Measurements from ENCODE around the gene NRDC.
"Not testable (repeated sequence)": the region's sequence is repeated elsewhere in the genome, so short reads cannot be mapped to it uniquely, and the experiment has no call there.

The NRDC gene

DNA sequence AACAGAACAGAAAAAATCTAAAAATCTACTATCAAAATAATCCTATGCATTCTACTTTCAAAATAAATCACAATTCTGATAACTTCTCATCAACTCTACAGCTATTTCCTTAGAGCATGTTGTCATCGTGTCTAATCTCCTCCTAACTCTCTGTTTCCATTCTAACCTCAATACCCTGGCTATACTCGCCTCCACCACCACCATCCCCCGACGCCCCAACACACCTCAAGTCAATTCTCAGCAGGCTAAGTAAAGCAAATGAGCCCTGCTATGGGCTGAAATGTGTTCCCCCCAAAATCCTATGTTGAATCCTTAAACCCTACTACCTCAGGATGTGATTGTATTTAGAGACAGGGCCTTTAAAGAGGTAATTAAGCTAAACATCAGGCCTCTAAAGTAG lies 34.6 kb downstream of the NRDC start:
- DNase-seq (ENCODE audit: low spot score) = no peak

DNA sequence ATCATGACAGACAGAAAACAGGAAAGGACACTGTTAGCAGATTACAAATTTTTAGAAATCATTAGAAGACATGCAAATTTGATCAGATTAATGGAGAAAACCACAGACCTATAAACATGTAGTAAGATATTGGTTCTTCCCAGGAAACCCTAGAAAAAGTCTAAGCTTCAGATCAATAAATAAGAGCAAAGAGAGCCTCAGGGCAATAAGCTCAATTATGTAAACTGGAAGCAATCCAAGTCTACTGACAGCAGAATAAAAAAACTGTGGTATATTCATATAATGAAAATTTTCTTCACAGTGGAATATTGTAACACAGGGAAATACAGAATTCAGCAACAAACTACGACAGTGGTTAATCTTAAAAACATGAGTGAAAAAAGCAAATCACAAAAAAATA lies 36.3 kb downstream of the NRDC start:
- DNase-seq (ENCODE audit: low spot score) = no peak

DNA sequence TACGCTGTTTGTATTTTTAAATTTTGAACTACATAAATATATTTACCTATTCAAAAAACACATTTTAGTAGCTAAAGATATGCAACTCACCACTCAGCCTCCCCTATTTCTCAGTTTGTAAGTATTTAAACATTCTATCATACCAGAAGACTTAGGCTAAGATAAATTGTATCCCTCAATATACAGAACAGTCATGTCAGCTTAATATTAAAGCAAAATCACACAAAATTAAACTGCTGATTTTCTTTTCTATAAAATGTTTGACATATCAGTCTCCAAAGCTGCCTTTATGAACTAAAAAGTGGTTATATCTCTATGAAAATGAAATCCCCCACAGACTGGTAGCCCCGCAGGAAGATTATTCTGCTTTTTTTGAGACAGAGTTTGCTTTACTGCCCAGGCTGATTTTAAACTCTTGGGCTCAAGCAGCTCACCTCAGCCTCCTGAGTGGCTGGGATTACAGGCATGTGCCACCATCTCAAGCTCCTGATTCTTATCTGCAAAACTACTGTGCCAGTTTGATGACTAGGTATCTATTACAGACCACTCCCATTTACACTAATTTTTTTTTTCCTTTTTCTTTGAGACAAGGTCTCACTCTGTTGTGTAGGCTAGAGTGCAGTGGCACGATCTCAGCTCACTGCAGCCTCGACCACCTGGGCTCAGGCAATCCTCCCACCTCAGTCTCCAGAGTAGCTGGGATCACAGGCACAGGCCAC lies 37.6 kb downstream of the NRDC start:
- no peak for DNase-seq (ENCODE audit: low spot score)

DNA sequence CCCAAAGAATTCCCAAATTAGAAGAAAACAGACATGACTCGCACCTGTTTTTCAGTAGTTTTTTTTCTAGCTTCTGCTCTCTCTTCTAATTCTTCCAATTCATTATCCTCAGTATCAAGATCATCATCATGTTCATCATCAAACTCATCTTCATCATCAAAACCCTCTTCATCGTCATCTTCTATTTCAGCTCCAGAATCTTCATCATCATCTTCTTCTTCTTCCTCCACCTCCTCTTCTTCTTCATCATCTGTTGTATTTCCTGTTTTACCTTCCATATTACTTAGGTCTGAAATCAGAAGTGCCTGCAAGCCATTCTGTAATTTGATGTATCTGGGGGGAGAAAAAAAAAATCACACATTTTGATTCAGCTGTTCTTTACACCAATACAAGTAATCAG lies 38.3 kb downstream of the NRDC start:
- no peak for DNase-seq (ENCODE audit: low spot score)

DNA sequence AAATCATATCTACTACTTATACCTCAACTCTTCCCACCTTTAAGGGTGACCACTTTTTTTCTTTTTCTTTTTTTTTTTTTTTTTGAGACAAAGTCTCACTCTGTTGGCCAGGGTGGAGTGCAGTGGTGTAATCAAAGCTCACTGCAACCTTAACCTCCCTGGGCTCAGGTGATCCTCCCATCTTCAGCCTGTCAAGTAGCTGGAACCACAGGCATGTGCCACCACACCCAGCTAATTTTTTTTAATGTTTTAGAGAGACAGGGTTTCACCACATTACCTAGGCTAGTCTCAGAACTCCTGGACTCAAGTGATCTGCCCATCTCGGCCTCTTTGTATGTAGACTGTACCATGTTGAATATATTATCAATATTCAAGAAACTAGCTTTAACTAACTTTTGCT lies 39.4 kb downstream of the NRDC start:
- DNase-seq (ENCODE audit: low spot score) = no peak

DNA sequence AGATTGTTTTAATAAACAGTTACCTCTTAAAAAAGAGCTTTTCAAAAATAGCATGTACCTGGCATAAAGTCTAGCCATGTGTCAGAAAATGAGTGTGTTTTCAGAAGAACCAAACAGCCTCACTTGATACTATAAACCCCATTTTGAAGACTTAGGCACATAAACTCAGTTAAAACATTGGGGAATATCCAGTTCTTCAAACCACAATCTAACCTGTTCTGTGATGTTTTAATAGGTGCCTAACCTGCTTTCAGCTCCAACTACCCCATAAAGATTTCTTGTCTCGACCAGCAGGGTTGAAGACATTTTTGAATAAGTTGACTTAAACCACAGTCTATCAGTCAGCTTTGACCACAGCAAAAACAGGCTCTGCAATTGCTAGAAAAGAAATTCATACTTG lies 41.3 kb downstream of the NRDC start:
- no peak for DNase-seq (ENCODE audit: low spot score)

DNA sequence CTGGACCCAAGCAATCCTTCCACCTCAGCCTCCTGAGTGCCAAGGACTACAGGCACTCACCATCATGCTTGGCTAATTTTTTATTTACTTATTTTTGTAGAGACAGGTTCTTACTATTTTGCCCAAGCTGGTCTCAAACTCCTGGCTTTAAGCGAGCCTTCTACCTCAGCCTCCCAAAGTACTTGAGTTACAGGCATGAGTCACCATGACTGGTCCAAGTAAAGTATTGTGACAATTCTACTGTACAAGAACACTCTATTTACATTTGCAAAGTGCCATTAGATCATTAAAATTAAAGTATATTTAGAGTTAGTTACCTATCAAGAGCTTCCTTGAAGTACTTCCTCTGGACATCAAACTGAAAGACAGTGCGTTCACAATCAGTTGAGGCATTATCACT lies 44.8 kb downstream of the NRDC start:
- no peak for DNase-seq (ENCODE audit: low spot score)

DNA sequence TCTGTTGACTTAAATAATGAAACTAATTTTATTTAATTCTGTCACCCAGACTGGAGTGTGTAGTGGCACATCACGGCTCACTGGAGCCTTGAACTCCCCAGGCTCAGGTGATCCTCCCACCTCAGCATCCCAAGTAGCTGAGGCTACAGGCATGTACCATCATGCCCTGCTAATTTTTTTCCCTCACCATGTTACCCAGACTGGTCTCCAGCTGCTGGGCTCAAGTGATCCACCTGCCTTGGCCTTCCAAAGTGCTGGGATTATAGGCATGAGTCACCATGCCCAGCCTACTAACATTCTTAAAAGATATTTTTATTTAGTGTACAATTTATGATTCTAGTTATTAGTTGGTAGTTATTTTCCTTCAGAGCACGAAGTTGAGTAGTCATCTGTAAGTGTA lies 49.5 kb downstream of the NRDC start:
- no peak for DNase-seq (ENCODE audit: low spot score)

DNA sequence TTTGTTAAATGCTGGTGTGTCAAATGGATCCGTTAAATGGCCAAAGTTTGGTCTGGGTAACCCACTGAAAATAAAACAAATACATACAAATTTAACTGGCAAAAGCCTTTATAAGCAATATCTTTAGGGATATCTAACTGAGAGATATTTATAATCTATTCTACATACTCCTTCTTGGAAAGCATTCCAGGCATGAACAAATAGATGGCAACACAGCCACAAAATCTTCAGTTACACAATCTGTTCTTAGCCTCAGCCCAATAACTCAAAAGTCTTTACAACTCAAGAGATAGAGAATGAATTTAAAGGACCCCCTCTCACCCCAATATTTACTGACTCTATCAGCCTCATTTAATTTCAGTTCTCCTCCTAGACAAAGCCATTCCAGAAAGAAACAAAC lies 58.7 kb downstream of the NRDC start:
- DNase-seq (ENCODE audit: low spot score) = no peak

DNA sequence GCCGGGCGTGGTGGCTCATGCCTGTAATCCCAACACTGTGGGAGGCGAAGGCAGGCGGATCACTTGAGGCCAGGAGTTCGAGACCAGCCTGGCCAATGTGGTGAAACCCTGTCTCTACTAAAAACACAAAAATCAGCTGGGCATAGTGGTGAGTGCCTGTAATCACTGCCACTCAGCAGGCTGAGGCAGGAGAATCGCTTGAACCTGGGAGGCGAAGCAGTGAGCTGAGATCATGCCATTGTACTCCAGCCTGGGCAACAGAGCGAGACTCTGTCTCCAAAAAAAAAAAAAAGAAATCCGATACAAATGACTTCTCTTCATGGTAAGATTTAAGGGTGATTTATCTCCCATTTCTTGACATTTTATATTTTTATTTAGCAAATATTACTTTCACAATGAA lies 59.5 kb downstream of the NRDC start:
- not testable (repeated sequence) for DNase-seq (ENCODE audit: low spot score)

DNA sequence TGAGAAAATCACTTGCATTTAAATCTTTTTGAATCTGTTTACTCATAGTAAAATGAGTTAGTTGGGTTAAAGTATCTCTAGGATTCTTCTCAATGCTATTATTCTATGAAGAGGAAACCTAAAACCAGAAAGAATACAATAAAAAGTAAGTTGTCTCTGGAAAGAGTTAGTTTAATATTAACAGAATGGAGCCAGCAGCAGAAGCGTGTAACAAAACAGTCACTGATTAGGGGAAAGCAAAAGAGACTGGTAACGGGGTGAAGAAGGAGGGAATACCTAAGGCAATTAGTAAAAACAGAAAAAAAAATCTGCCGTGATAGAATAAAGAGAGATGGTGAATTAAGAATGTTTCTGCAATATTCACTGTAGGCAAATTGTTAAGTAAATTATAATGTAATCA lies 60.0 kb downstream of the NRDC start:
- no peak for DNase-seq (ENCODE audit: low spot score)

DNA sequence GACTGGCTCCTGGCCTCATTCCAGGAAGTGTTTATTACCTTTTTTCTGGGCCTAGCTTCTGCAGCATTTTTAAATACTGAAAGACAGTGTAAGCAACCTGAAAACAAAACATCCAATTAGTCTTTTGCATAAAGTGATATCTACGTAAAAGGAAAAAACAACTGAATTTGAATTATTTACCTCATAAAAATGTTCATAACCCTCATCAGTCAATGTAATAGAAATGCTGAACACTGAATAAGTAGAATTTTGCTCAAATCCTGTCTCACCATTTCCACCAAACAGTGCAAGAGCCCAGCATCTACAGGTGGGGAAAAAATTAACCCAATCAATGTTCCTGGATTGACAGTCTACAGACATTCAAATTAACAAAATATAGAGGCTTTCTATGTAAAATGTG lies 64.0 kb downstream of the NRDC start:
- no peak for DNase-seq (ENCODE audit: low spot score)

DNA sequence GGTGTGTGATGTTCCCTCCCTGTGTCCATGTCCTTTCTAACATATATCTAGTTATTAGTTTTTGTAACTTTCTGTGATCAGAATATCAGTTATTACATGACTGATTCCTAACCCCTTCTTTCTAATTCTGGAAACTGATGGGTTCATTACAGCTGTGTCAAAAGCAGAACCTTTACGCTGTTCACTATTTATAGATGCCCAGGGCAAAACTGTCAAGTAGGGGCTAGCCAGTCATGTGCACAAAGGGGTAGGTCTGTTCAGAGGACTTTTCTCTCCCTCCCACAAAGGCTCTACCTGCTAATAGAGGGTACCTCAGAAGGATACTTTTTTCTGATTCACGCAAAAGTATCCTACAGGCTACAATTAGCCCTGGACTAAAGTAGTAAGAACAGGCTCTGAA lies 79.2 kb downstream of the NRDC start:
- DNase-seq (ENCODE audit: low spot score) = no peak

DNA sequence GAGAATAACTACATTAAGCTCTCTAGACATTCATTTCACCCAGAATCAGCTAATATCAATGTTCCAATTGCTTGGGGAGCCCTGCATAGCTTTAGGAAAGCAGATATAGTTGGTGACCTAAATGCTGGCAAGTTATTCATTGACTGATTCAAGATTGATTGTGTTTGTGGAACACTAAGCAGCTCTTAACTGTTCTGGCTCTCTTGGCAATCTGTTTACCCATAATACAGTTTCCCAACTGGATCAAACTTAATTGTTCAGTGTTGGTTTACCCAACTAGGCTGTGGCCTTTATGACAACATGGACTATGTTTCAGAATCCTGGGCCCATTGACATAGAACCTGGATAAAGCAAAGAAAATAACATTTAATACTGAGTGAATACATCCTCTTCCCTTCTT lies 83.7 kb downstream of the NRDC start:
- DNase-seq (ENCODE audit: low spot score) = no peak

DNA sequence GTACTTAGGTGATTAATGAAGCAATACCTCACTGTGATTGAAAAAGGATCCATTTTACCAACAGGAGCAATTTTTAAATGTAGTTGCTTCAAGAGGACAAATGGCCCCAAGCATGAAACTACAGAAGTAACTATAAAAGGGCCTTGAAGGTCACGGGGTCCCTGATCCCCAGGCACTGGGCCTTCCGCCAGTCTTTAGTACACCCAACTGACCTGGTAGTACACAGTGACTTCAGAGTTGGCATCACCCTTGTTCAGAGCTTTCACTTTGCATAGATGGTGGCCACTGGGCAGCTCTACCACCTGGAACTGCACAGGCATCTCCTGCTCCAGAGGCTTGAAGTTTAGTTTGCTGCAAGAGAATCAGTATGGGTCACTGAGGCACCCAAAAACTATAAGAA lies 84.3 kb downstream of the NRDC start:
- no peak for DNase-seq (ENCODE audit: low spot score)

DNA sequence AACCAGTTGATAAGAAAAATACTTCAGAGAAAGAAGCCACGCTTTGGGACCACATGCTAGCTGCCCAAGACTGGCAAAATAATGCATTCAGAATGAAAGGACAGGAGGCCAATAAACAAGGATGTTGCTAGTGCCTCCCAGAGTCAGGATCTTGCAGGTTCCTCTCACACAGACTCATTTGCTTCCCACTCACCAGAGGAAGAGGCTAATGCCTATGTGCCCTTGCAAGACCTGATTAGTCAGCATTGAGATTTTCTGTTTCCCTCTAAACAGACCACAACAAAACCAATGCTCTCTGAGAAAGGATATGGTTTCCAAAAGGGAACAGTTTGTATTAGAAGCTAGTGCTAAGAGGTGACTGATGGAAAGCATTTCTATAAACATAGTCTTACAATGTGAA lies 85.7 kb downstream of the NRDC start:
- peak; percentile 38 for DNase-seq (ENCODE audit: low spot score)

DNA sequence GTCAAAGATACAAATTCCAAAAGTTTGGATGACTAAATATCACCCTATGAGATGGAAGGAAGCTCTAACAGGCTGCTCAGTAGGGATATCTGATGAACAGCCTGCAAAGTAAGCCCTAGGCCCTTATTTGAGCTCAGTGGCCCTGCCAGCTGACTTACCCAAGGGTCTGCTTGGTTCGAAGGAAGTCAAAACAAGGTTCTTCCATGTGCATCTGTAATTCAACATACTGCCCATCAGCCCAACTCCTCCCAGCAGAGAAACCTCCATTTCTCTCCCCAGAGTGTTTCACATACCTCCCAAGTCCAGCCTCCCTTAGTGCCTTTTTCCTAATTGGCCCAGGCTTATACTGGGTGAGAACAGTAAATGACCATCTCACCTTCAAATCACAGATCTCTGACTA lies 86.6 kb downstream of the NRDC start:
- no peak for DNase-seq (ENCODE audit: low spot score)

DNA sequence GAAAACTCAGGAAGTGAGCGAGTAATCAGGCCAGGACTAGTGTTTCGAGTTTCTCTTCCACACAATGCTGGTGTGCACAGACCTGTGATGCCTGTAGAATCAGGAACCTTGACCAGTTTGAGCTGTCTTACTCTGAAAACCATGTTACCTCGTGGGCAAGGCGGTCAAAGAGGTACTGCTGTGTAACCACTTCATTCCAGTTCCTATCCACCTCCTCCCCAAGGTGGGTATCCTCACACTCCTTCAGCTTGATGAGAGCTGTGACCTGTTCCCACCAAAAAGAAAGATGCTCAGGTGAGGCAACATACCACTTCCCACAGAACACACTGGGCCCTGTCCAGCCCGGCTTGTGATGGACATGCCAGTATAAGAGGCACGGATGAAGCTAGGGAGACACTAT lies 88.1 kb downstream of the NRDC start:
- DNase-seq (ENCODE audit: low spot score) = no peak

DNA sequence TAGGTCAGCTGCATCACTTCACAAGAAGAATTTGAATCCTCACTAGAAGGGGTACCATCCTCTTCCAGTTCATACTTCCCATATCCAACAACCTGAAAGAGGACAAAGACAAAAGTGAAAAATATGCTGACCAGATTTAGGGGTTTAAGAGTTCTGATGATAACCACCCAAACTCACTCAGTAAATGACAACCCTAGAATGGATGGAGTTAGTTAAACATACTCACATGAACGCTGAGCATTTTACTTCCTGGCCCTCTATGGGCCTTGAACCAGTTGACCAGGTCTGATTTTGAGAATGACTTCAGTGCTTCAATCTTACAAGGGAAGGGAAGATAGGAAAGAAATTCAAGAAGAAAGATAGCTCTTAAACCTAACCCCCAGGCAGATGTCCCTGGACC lies 89.2 kb downstream of the NRDC start:
- DNase-seq (ENCODE audit: low spot score) = no peak

DNA sequence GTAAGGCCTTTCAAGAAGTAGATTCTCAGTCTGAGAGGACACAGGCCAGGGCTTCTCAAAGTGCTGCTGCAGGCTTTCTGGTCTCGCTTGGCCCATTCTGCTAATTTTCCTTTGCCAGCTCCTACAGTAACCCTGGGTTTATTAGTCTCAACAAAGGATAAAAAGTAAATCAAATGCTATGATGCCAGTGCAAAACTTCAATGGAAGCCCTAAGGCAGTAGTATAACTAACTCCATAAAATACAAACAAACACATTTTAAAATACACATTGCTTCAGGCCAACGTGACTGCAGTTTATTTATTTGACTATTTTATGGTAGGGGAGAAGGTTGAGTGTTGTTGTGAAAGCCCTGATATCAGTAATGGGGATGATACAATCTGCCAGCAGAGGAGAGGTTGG lies 89.6 kb downstream of the NRDC start:
- DNase-seq (ENCODE audit: low spot score) = no peak

DNA sequence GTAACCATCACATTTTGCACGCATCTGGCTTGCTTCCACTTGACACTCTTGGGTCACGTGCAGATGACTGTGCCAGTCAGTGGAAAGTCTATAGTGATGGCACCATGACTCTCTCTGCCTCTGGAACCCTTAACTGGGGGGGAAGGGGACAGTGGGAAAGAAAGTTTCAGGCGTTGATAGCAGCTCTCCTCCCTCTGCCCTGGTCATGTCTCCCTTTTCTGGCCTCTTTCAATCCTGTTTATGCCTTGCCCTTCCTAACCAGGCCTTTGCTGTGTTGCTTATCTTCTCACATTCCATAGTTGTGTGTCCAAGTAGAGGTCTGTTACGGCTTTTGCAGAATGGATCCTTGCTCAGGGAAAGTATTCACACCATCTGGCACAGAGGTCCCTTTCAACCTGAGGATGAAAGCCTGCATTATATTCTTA lies 93.5 kb downstream of the NRDC start:
- no peak for DNase-seq (ENCODE audit: low spot score)

DNA sequence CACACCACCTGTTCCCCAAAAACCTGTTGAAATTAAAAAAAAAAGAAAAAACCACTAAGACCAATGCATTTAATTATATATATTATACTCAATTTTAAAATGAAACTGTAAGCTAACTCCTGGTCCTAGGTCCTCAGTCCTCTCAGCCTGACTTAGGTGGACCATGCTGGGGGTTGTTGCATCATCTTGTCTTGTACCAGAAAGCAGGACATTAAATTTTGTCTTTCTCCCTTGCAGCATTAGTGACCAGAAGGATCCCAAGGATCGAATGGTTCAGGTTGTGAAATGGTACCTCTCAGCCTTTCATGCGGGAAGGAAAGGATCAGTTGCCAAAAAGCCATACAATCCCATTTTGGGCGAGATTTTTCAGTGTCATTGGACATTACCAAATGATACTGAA lies 97.6 kb downstream of the NRDC start:
- DNase-seq (ENCODE audit: low spot score) = no peak

DNA sequence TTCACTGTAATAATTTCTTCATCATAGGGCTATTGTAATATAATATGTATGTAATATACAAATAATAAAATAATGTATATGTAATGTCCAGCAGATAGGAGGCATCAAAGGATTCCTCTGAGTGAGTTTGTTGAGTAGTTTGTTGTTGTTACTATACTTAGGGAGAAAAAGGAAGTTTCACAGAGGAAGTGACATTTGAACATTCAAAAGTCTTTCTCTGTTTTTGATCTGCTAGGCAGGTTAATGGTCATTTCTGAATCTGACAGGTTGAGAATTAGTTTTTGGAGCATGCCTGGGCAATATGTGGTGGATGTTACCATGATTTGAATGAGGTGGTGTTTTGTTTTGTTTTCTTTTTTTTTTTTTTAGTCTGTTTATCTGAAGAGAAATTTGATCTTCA lies 102.1 kb downstream of the NRDC start:
- no peak for DNase-seq (ENCODE audit: low spot score)

DNA sequence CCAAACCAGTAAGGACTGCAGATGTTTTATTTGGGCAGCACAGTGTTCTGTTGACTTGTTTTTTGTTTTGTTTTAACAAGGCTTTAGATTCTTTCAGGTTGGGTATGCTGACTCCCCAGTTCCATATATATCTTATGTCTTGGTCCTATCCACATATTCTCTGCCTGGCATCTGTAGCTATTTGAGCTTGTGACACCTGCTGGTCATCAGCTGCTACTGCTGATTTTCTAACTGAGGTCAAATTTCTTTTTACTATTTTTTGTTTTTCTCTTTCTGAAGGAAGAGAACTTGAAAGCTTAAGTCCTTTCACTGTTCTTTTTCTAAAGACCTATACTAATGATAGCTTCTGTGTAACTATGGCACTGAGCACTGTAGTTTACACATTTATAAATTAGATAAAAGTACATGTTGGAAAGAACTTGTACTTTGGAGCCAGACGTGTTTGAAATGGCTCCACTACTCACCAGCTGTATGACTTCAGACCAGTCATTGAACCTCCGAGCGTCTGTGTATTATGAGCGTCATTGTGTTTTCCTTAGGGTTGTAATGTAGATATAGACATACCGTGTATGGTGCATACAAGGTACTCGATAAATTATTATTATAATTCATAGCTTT lies 109.4 kb downstream of the NRDC start:
- DNase-seq (ENCODE audit: low spot score) = peak; percentile 68

Data from AG08395 (cell line).